HUES48 (cell line): ENCODE data around the gene SH3BP4.

Experiments
- H3K27ac ChIP-seq: one replicate; pipeline ENCODE4 v1.7.0; 2013; ENCODE audit warnings: low read depth, low read length, inconsistent platforms
- H3K27me3 ChIP-seq: 2 replicates; pipeline ENCODE4 v1.6.1; 2013; ENCODE audit warnings: mild to moderate bottlenecking, low read length; ENCODE audit not compliant: control insufficient read depth, insufficient read depth
- H3K36me3 ChIP-seq: 2 replicates; pipeline ENCODE4 v1.6.1; 2013; ENCODE audit warnings: low read length; ENCODE audit not compliant: control insufficient read depth, insufficient read depth
- H3K4me1 ChIP-seq: 2 replicates; pipeline ENCODE4 v1.6.1; 2013; ENCODE audit warnings: mild to moderate bottlenecking, low read length; ENCODE audit not compliant: control insufficient read depth, insufficient read depth
- H3K4me3 ChIP-seq: 2 replicates; pipeline ENCODE4 v1.5.1; 2013; ENCODE audit warnings: mild to moderate bottlenecking, low read depth, low read length
- H3K9ac ChIP-seq: 2 replicates; pipeline ENCODE4 v1.6.1; 2013; ENCODE audit warnings: mild to moderate bottlenecking, low read depth, low read length, moderate library complexity
- H3K9me3 ChIP-seq: 2 replicates; pipeline ENCODE4 v1.6.1; 2013; ENCODE audit warnings: low read length; ENCODE audit not compliant: control insufficient read depth, insufficient read depth

Gene SH3BP4

DNA sequence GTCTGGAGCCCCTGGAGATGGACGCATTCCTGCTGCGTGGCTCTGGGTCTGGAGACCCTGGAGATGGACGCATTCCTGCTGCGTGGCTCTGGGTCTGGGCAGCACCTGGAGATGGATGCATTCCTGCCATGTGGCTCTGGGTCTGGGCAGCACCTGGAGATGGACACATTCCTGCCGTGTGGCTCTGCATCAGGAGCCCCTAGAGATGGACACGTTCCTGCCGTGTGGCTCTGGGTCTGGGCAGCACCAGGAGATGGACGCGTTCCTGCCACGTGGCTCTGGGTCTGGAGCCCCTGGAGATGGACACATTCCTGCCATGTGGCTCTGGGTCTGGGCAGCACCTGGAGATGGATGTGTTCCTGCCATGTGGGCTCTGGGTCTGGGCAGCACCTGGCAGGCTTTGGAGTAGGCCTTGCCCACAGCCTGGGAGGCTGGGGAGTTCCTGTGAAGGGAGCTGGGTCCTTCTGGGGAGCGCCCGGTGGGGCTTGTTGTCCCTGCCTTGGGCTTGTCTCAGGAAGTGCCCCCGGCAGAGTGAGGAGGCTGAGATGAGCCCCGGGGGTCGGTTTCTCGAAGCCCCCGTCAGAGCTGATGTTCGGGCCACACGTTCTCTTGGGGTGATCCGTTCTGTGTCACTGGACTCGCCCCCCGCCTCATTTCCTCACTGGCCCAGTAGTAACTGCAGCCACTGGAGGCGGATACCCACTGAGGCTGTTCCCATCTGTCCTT, 41.0 kb downstream of the SH3BP4 start:
- no peak overlapping the region for H3K27ac ChIP-seq
- peaks cover 40% of the 10 kb centered on the region for H3K4me1 ChIP-seq
- no peak overlapping the region for H3K4me3 ChIP-seq
- no peaks in the 10 kb centered on the region for H3K9me3 ChIP-seq
- H3K27me3 ChIP-seq: no peaks in the 10 kb centered on the region
- peaks cover 12% of the 10 kb centered on the region for H3K36me3 ChIP-seq
- H3K9ac ChIP-seq: no peak overlapping the region

DNA sequence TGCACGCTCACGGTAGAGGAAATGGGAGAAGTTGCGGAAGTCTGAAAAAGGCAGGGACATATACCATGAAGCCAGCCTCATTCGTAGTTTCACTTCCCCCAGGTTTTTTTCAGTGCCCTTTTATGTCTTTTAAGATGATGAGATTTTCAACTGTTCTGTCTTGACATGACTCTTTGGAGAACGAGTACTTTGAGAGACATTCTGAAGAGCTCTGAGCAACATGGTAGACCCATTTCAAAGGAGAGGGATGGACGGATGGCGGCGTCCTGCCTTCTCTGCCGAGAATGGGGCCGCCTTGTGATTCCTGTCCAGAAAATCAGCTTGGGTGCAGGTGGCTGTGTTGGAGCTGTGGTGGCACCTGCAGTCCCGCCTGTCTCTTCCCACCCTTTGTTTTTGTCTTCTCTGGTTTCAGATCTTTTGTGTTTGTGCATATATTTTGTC, 41.7 kb downstream of the SH3BP4 start:
- Histone ChIP-seq H3K4me3 (no peak overlapping the region), H3K27me3 (no peaks in the 10 kb centered on the region), H3K36me3 (peaks cover 12% of the 10 kb centered on the region), H3K4me1 (peaks cover 44% of the 10 kb centered on the region), H3K27ac (no peak overlapping the region), H3K9ac (no peak overlapping the region), H3K9me3 (no peaks in the 10 kb centered on the region)

DNA sequence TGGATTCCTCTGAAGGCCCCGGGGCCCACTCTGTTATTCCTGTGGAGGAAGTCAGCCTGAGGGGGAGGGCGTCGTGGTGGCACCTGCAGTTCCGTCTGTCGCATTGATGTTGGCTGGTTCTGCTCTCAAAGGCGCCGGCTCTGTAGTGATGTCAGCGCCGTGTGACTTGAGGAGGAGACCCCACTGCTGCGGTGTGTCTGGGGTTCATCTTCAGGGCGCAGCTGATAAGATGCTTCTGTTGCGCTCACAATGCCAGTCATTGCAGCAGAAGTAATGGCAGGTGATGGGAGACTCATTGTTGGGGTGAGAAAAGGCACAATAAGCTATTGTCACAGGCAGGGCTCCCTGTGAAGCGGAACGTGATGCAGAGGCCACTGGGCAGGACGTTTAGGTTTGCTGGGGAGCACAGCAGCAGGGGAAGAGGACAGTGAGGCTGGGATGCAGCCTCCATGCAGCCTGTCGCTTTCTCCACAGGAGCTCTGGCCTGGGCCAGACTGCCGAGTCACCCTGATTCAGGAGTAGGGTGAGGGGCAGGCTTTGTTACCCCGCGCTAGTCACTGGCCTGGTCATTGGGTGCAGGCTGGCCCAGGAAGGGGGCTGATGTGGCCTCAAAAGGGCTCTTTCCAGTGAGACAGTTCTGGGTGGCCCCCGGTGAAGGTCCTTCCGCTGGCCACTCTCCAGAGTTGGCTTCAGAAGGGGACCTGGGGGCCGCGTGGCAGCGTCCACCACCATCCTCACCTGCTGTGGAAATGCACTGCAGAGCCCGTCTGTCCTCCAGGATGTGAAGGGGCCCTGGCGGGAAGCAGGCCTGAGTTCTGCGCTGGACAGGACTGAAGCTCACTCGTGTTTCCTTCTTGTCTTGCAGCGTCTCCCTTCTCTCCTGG, 42.9 kb downstream of the SH3BP4 start:
- H3K36me3 ChIP-seq: peaks cover 19% of the 10 kb centered on the region
- no peaks in the 10 kb centered on the region for H3K27me3 ChIP-seq

DNA sequence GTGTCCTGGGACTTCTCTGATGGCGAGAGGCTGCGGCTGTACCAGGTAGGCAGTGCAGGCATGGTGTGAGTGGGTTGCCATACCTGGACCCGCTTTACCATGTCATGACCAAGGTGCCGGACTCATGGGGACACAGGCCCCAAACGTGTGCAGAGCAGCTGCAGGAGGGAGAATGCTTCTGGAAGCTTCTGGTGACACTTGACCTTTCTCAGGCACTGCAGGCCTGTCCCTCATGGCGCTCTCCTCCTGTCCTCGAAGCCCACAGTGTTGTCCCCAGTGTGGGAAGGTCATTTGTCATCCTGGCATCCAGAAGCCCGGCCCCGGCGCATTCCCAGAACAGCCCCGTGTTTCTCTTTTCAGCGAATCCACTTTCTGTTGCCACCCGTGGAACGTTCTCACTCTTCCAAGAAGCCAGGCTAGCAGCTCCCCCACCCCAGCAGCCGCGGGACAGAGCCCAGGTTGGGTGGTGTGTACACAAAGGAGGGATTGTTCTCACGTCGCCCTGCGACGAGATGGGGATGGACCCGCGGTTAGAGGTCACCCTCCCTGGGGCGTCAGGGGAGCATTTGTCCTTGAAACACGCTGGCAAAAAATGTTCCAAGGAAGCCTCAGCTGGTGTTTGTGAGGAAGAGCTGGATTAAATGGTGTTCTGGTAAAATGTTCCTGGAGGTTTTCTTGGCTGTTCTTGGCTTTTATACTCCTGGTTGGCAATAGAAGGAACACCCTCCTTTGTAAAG, 43.7 kb downstream of the SH3BP4 start:
- H3K4me1 ChIP-seq: peaks cover 47% of the 10 kb centered on the region
- H3K9ac ChIP-seq: 0 out of 2 replicates have a peak overlapping the region, but pooled peaks have one; percentile 6
- H3K27me3 ChIP-seq: no peaks in the 10 kb centered on the region
- no peaks in the 10 kb centered on the region for H3K9me3 ChIP-seq
- H3K27ac ChIP-seq: peak overlapping the region; percentile 78
- no peak overlapping the region for H3K4me3 ChIP-seq
- H3K36me3 ChIP-seq: peaks cover 23% of the 10 kb centered on the region

More for the DNA sequence above, 42.9 kb downstream of the SH3BP4 start:
- Histone ChIP-seq H3K27ac (peak overlapping the region; percentile 31), H3K9me3 (no peaks in the 10 kb centered on the region), H3K9ac (0 out of 2 replicates have a peak overlapping the region, but pooled peaks have one; percentile 6), H3K4me1 (peaks cover 47% of the 10 kb centered on the region), H3K4me3 (no peak overlapping the region)

DNA sequence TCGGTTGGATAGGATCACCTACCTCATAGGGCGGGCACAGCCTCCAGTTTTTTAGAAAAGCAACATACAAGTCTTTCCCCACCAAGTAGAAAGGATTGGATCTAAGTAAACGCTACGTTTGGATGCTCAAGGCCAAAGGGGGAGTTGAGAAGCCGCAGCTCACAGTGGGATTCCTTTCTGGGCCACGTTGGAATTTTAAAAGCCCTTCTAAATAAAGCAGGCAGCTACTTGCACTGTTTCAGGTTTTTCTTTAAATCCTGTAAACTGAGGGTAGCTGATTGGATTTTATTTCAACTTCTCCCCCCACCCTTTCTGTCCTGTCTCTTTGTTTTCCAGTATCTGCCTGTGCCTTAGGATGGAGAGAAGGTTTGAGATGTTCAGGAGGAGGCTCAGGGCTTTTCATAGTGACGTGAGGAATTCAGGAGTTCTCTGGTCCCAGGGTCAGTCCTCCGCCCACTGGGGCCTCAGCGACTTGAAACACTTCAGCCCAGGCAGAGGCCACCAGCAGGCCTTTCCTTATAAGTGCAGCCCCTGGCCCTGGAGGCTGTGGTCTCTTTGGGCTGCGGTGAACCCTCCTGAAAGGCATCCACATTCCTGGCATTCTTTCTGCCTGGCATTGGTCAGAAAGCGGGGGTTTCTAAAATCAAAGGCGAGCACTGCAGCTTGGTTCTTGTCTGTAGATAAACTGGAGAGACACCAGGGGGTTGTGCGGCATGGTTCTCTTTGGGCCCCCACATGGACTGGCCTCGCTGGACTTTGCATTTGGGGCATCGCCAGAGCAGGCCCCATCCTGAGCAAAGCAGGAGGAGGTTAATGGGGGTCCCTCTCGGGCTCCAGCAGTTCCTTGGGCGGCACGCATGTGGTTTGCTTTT, 44.5 kb downstream of the SH3BP4 start:
- Histone ChIP-seq H3K27ac (peak overlapping the region; percentile 78), H3K4me3 (no peak overlapping the region), H3K9ac (peak overlapping the region; percentile 33; the same call in 1 of the 2 replicates), H3K4me1 (peaks cover 47% of the 10 kb centered on the region), H3K27me3 (no peaks in the 10 kb centered on the region), H3K9me3 (no peaks in the 10 kb centered on the region), H3K36me3 (peaks cover 26% of the 10 kb centered on the region)

DNA sequence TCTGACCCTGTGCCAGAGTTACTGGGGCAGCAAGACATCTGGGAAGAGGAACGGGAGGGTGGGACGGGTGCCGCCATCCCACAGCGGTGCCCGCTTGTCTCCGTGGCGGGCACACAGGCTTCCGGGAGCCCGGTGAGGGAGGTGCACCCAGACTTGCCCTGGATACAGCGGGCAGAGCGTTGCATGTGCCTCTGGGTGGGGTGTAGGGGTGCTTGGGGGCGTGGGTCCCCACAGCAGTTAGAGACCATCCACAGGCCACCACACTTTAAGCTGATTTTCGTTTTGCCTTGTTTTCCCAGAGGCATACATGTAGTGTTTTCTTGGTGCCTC, 45.1 kb downstream of the SH3BP4 start:
- H3K4me1 ChIP-seq: peaks cover 47% of the 10 kb centered on the region
- H3K27ac ChIP-seq: peak overlapping the region; percentile 78
- no peaks in the 10 kb centered on the region for H3K9me3 ChIP-seq
- peaks cover 26% of the 10 kb centered on the region for H3K36me3 ChIP-seq
- no peak overlapping the region for H3K4me3 ChIP-seq
- H3K9ac ChIP-seq: no peak overlapping the region
- no peaks in the 10 kb centered on the region for H3K27me3 ChIP-seq

DNA sequence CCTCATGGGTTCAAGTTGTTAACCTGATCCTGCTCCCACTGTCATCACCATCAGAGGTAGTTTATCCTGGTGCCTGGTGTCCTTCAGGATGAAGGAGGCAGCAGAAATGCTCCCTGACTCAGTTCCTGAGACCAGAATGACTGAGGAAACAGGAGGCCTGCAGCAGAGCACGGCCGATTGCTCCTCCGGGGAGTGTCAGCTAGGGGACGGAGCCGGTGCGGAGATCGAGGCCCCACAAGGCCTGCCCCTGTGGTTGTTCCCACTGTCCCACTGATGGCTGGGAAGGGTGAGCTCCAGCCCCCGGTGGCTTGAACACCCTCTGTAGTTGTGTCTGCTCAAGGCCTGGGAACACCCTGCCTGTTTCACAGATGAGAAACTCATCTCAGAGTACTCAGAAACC, 45.6 kb downstream of the SH3BP4 start:
- Histone ChIP-seq H3K27me3 (no peaks in the 10 kb centered on the region), H3K9ac (no peak overlapping the region), H3K9me3 (no peaks in the 10 kb centered on the region), H3K4me1 (peaks cover 47% of the 10 kb centered on the region), H3K27ac (no peak overlapping the region), H3K36me3 (peaks cover 26% of the 10 kb centered on the region), H3K4me3 (no peak overlapping the region)

DNA sequence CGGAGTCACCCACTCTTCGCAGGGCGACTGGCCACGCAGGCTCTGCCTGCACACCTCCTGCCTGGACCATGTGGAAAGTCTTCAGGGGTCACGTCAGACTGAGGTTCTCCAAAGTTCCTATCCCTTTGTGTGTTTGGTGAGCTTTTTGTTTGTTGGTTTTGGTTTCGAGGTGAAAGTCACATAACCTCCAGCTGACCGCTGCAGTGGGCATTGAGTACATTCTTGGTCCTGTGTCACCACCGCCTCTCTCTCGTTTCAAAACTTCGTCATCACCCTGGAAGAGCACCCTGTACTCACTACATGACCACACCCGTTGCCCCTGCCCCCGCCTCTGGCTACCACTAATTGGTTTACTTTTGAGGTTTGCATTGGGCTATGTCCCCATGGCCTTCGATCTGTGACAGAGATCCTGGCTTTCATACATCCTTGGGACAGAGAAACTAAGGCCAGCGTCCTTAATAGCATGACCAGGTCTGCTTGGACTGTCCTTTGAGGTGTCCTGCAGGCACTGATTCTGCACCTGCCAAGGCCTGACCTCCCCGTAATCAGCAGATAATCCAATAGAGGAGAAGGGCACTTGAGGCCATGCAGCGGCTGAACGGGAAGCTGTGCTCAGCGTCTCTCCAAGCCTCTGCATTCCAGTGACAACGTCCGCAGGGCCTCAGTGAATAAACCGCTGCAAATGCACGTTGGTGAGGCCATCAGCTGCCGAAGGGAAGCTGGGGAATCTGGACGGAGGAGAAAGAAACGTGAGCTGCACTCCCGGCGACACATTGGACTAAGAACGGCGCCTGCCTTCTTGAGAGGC, 46.8 kb downstream of the SH3BP4 start:
- H3K27ac ChIP-seq: no peak overlapping the region

DNA sequence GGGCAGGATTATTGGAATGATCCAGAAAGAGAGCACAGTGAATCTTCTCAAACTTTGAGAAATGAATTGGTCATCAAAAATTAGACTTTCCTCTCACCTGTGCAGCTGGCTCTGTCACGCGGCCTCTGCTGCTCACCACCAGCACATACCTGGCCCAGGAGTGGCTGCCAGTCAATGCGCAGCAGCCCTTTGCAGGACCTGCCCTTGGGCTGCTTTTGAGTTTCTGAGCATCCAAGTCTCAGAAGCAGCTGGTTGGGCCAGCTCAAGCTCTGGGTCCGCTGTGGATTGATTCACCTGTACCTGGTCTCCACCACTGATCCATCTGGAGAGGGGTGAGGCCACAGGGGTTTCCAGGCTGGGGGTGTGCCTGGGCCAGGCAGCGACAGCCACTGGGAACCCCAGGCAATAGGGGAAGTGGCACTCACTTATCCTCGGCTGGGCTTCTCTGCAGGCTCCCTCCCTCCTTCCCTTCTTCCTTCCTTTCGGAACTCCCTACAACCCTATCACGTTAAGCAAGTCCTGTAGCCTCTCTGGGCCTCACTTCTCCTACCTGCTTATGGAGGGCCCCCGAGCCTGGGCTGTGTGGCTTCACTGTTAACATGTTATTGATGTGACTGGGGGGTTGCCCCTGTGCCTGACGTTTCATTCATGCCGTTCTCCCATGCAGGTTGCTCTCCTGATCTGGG, 48.1 kb downstream of the SH3BP4 start:
- H3K27me3 ChIP-seq: no peaks in the 10 kb centered on the region
- no peak overlapping the region for H3K27ac ChIP-seq
- peaks cover 32% of the 10 kb centered on the region for H3K4me1 ChIP-seq
- H3K9ac ChIP-seq: no peak overlapping the region
- no peaks in the 10 kb centered on the region for H3K9me3 ChIP-seq
- H3K4me3 ChIP-seq: no peak overlapping the region
- peaks cover 24% of the 10 kb centered on the region for H3K36me3 ChIP-seq

More for the DNA sequence above, 46.8 kb downstream of the SH3BP4 start:
- Histone ChIP-seq H3K27me3 (no peaks in the 10 kb centered on the region), H3K36me3 (peaks cover 24% of the 10 kb centered on the region), H3K4me3 (no peak overlapping the region), H3K9ac (no peak overlapping the region), H3K9me3 (no peaks in the 10 kb centered on the region), H3K4me1 (peaks cover 44% of the 10 kb centered on the region)
